ENCODE results near the gene TRAPPC14. TPM values are rescaled to one million over a fixed set of nuclear protein-coding genes. Genes with fewer than 3 reads are reported as not detected.

Gene TRAPPC14
- total and polyA plus RNA-seq, 2 of the 8 experiments (the other 6 are each of a cell fraction or from before 2014, with no cell fraction given), result 11.9 to 22.1 TPM

DNA sequence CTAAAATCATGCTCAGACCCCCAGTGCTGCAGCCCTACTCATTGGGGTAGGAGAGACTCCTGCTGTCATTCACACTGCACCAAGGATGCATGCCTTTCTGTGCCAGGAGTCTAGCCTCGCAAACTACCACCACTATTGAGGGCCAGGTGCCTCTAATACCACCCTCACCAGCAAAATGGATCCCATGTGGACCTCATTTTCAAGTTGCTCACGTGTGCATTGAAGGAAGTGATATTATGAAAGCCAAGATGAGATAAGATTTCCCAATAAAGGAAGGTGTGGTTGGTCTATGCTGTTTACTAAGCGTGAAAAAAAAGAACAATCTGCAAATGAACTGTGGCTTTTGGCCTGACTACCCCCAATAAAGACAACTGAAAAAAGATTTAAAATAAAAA, 17.0 kb downstream of the TRAPPC14 start:
- Histone ChIP-seq H2BK20ac (ENCODE audit: low read length) (no peak overlapping the region), H2BK120ac (replicated peaks; ENCODE audit: low read depth, low read length) (no peak overlapping the region), H3K27ac (ENCODE audit: low read depth, low read length) (no peak overlapping the region), H4K20me1 (replicated peaks in 1 of 2; ENCODE audit: control insufficient read depth in 1 of 2, insufficient read depth in 2 of 2, low read length in 2 of 2) (no peaks in the 10 kb centered on the region), H4K8ac (ENCODE audit: extremely low read depth, insufficient read depth, low read length) (no peak overlapping the region), H3K23ac (ENCODE audit: insufficient read length) (no peak overlapping the region), H3K4me2 (ENCODE audit: insufficient read depth in 1 of 2, low read depth in 2 of 2, low read length in 2 of 2) (no peak overlapping the region), H3K4me1 (replicated peaks in 1 of 4; ENCODE audit: control insufficient read depth in 3 of 4, insufficient read depth in 4 of 4, low read length in 3 of 4) (peaks cover 0 to 2% (median 0%) of the 10 kb centered on the region in 4 experiments; a peak in 1 of 7 replicates), H2BK12ac (ENCODE audit: low read depth, low read length) (no peak overlapping the region), H3K79me1 (ENCODE audit: low read depth, low read length) (no peaks in the 10 kb centered on the region), H2AK5ac (ENCODE audit: low read depth, low read length) (no peak overlapping the region), H2BK5ac (ENCODE audit: low read depth, low read length) (no peak overlapping the region), H3K27me3 (replicated peaks in 1 of 4; ENCODE audit: control insufficient read depth in 3 of 4, extremely low read depth in 1 of 4, insufficient read depth in 3 of 4, low read length in 3 of 4) (no peaks in the 10 kb centered on the region), H3K23me2 (ENCODE audit: low read depth, low read length) (no peaks in the 10 kb centered on the region), H3K18ac (ENCODE audit: extremely low read depth, low read length) (no peak overlapping the region), H3K36me3 (ENCODE audit: control insufficient read depth in 2 of 4, insufficient read depth in 4 of 4, low read length in 3 of 4) (no peaks in the 10 kb centered on the region), H2BK15ac (ENCODE audit: low read length) (no peak overlapping the region), H3K79me2 (ENCODE audit: control insufficient read depth in 1 of 2, insufficient read depth in 2 of 2, low read length in 2 of 2) (no peaks in the 10 kb centered on the region), H3K56ac (replicated peaks; ENCODE audit: insufficient read length, low read depth, low read length) (no peak overlapping the region), H3K4me3 (ENCODE audit: extremely low read depth in 1 of 4, insufficient read depth in 2 of 4, low read depth in 3 of 4, low read length in 4 of 4) (no peak overlapping the region), H4K5ac (ENCODE audit: insufficient read length, low read depth, low read length) (no peak overlapping the region), H4K91ac (replicated peaks; ENCODE audit: insufficient read length, low read length) (no peak overlapping the region), H3K14ac (ENCODE audit: insufficient read length) (no peak overlapping the region), H3K9ac (replicated peaks in 1 of 4; ENCODE audit: extremely low read depth in 1 of 4, low read depth in 3 of 4, low read length in 3 of 4) (no peak overlapping the region), H2AFZ (ENCODE audit: low read length) (no peak overlapping the region), H3K9me3 (ENCODE audit: insufficient read depth in 2 of 2, low read depth in 1 of 2, low read length in 1 of 2) (no peaks in the 10 kb centered on the region), H3K4ac (replicated peaks; ENCODE audit: insufficient read length, low read depth, low read length) (no peak overlapping the region)
- TF ChIP-seq CBX8 (IDR thresholded peaks at IDR 0.05; ENCODE audit: borderline replicate concordance, low read depth, low read length), result no peak
- DNase-seq (ENCODE audit: low read depth in 1 of 2, low spot score in 2 of 2) (no peak), FAIRE-seq (no peak)
- WGBS, 2 experiments (ENCODE audit: extremely low coverage in 1 of 2, insufficient coverage in 1 of 2, insufficient read length in 1 of 2, insufficient replicate concordance in 2 of 2, low coverage in 1 of 2, low lambda C conversion rate in 2 of 2, missing lambda C conversion rate in 1 of 2), result 87% methylated on average over 3 of the region's 3 CpGs; no CpG with 5 or more reads in 1 of the 2 experiments
- POLR2A ChIA-PET (ENCODE audit: partially characterized antibody), result interaction anchor here (0.6 to 1.4 kb wide), 5 partner anchors 9 to 40 kb away, joined by 3 to 9 read pairs (median 3); partner anchors contain the start of genes AP4M1 and MCM7
- CTCF ChIA-PET (ENCODE audit: partially characterized antibody), result interaction anchor here (1.0 to 10.2 kb wide), 4 partner anchors 9 to 76 kb away, joined by 3 to 108 read pairs (median 6); no protein-coding TSS in a partner anchor

Data from H1 (cell line).